ACC112 (cell line): ENCODE measurements around the gene BRSK1.

Experiments
- H2AFZ ChIP-seq: fragments of 200-600 bp; sonication (generic); one replicate; pipeline ENCODE4 v1.6.0; 2017; ENCODE audit warnings: antibody characterized with exemption, low read length; ENCODE audit not compliant: unreplicated experiment
- H3K27ac ChIP-seq: fragments of 200-600 bp; sonication (generic); 2 replicates; pipeline ENCODE4 v1.5.1; 2014; ENCODE audit warnings: low read depth, mild to moderate bottlenecking, antibody characterized with exemption, low read length, moderate library complexity
- H3K27me3 ChIP-seq: fragments of 200-600 bp; sonication (generic); 2 replicates; pipeline ENCODE4 v1.6.1; 2014; ENCODE audit warnings: mild to moderate bottlenecking, antibody characterized with exemption, low read length, moderate library complexity, mixed read lengths; ENCODE audit not compliant: insufficient read depth
- H3K36me3 ChIP-seq: fragments of 200-600 bp; sonication (generic); 2 replicates; pipeline ENCODE4 v1.6.1; 2016; ENCODE audit warnings: mild to moderate bottlenecking, antibody characterized with exemption, low read length, moderate library complexity, mixed read lengths; ENCODE audit not compliant: insufficient read depth
- H3K4me1 ChIP-seq: fragments of 200-600 bp; sonication (generic); one replicate; pipeline ENCODE4 v1.6.1; 2016; ENCODE audit warnings: low read length, mixed read lengths; ENCODE audit not compliant: insufficient read depth, unreplicated experiment, control insufficient read depth
- H3K4me3 ChIP-seq: fragments of 200-600 bp; sonication (generic); 2 replicates; pipeline ENCODE4 v1.5.1; 2014; ENCODE audit warnings: mild to moderate bottlenecking, low read depth, low read length
- H3K79me2 ChIP-seq: fragments of 200-600 bp; sonication (generic); one replicate; pipeline ENCODE4 v1.6.0; 2016; ENCODE audit warnings: low read length; ENCODE audit not compliant: control insufficient read depth, unreplicated experiment, insufficient read depth

BRSK1 gene

GRCh38 chr19:55297267-55297666 lies 13.5 kb downstream of the BRSK1 start:
- no peaks in the 10 kb centered on the region for H3K27me3 ChIP-seq
- H3K36me3 ChIP-seq = no peaks in the 10 kb centered on the region
- H2AFZ ChIP-seq = no peak overlapping the region
- no peak overlapping the region for H3K4me3 ChIP-seq
- no peak overlapping the region for H3K27ac ChIP-seq
- no peaks in the 10 kb centered on the region for H3K4me1 ChIP-seq
- no peaks in the 10 kb centered on the region for H3K79me2 ChIP-seq

DNA sequence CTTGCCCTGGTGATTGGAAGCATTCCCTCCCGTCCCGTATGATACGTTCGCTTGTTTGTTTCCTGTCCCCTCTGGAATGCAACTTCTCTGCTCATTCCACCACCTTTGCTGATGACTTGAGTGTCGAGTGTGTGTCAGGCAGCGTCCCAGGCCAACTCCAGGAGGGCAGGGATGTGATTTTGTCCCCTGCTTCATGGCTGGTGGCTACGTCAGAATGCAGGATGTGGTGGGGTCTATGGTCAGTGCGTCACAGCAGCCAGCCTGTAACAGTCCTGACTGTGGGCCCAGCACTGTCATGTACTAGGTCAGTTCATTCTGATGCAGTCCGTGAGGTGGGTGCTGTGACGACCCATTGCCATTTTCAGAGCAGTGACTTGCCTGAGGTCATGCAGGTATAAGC lies 16.2 kb downstream of the BRSK1 start:
- Histone ChIP-seq H2AFZ (no peak overlapping the region), H3K4me1 (no peaks in the 10 kb centered on the region), H3K36me3 (no peaks in the 10 kb centered on the region), H3K4me3 (no peak overlapping the region), H3K79me2 (no peaks in the 10 kb centered on the region), H3K27me3 (no peaks in the 10 kb centered on the region), H3K27ac (no peak overlapping the region)

GRCh38 chr19:55300886-55301458 lies 17.2 kb downstream of the BRSK1 start:
- Histone ChIP-seq H3K36me3 (no peaks in the 10 kb centered on the region), H3K4me3 (no peak overlapping the region), H3K4me1 (no peaks in the 10 kb centered on the region), H3K27ac (no peak overlapping the region), H3K27me3 (no peaks in the 10 kb centered on the region), H2AFZ (no peak overlapping the region), H3K79me2 (no peaks in the 10 kb centered on the region)

- H3K79me2 ChIP-seq = no peaks in the 10 kb centered on the region
- H3K4me1 ChIP-seq = no peaks in the 10 kb centered on the region
- H2AFZ ChIP-seq = peak overlapping the region; percentile 38
- H3K27ac ChIP-seq = no peak overlapping the region
- H3K27me3 ChIP-seq = no peaks in the 10 kb centered on the region
- peak overlapping the region; percentile 67 for H3K4me3 ChIP-seq
- no peaks in the 10 kb centered on the region for H3K36me3 ChIP-seq
Measured at GRCh38 chr19:55301459-55302317, 17.9 kb downstream of the BRSK1 start.

- Histone ChIP-seq H3K36me3 (no peaks in the 10 kb centered on the region), H2AFZ (no peak overlapping the region), H3K27ac (no peak overlapping the region), H3K4me3 (no peak overlapping the region), H3K79me2 (no peaks in the 10 kb centered on the region), H3K27me3 (no peaks in the 10 kb centered on the region), H3K4me1 (no peaks in the 10 kb centered on the region)
Measured at GRCh38 chr19:55302318-55302703, 18.5 kb downstream of the BRSK1 start.

DNA sequence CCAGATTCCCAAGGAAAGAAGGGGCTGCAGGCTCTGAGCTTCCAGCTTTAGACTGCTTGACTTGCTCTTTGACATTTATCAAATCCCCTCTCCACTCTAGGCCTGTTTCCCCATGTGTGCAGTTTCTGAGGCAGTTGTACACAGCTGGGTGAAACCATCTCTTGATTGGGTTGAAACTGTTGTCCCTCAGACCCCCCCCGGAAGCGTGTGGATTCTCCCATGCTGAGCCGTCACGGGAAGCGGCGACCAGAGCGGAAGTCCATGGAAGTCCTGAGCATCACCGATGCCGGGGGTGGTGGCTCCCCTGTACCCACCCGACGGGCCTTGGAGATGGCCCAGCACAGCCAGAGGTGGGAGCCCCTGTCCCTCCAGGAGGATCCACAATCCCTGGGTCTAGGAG lies 19.7 kb downstream of the BRSK1 start:
- no peak overlapping the region for H3K27ac ChIP-seq
- no peaks in the 10 kb centered on the region for H3K79me2 ChIP-seq
- H3K4me1 ChIP-seq = no peaks in the 10 kb centered on the region
- H3K27me3 ChIP-seq = no peaks in the 10 kb centered on the region
- H3K4me3 ChIP-seq = no peak overlapping the region
- H2AFZ ChIP-seq = no peak overlapping the region
- H3K36me3 ChIP-seq = no peaks in the 10 kb centered on the region

- no peak overlapping the region for H2AFZ ChIP-seq
- H3K36me3 ChIP-seq = no peaks in the 10 kb centered on the region
- no peaks in the 10 kb centered on the region for H3K79me2 ChIP-seq
- no peaks in the 10 kb centered on the region for H3K27me3 ChIP-seq
- H3K4me1 ChIP-seq = no peaks in the 10 kb centered on the region
- no peak overlapping the region for H3K27ac ChIP-seq
- no peak overlapping the region for H3K4me3 ChIP-seq
Measured at GRCh38 chr19:55304279-55304978, 20.6 kb downstream of the BRSK1 start.

DNA sequence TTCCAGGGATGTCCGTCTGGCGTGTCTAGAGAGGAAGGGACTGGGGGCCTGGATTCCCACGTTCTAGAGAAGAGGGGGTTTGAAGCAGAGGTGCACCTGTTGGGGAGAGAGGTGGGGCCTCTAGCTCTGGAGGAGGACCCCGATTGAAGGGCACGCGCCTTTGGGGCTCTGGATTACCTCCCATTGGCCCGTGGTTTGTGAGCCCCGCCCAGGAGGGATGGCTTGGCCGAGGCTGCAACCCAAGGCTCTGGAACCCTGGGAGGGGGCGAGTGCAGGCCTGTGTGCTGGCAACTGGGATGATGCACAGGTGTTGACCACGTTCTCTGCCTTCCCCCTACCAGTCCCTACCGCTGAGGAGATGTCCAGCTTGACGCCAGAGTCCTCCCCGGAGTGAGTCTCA lies 21.2 kb downstream of the BRSK1 start:
- no peak overlapping the region for H3K4me3 ChIP-seq
- no peaks in the 10 kb centered on the region for H3K79me2 ChIP-seq
- no peaks in the 10 kb centered on the region for H3K4me1 ChIP-seq
- no peaks in the 10 kb centered on the region for H3K36me3 ChIP-seq
- H2AFZ ChIP-seq = no peak overlapping the region
- H3K27ac ChIP-seq = no peak overlapping the region
- H3K27me3 ChIP-seq = no peaks in the 10 kb centered on the region

- Histone ChIP-seq H3K27me3 (no peaks in the 10 kb centered on the region), H3K4me3 (no peak overlapping the region), H3K4me1 (no peaks in the 10 kb centered on the region), H3K79me2 (no peaks in the 10 kb centered on the region), H3K27ac (no peak overlapping the region), H2AFZ (no peak overlapping the region), H3K36me3 (no peaks in the 10 kb centered on the region)
Measured at GRCh38 chr19:55305491-55305890, 21.7 kb downstream of the BRSK1 start.

- Histone ChIP-seq H3K4me1 (no peaks in the 10 kb centered on the region), H3K4me3 (no peak overlapping the region), H3K27me3 (no peaks in the 10 kb centered on the region), H3K79me2 (no peaks in the 10 kb centered on the region), H3K27ac (no peak overlapping the region), H2AFZ (no peak overlapping the region), H3K36me3 (no peaks in the 10 kb centered on the region)
Measured at GRCh38 chr19:55305983-55306562, 22.3 kb downstream of the BRSK1 start.
